Ramos (cell line): ENCODE measurements around the gene MTG1.
"Not testable (repeated sequence)": the region's sequence is repeated elsewhere in the genome, so short reads cannot be mapped to it uniquely, and the experiment has no call there.

Source experiments
- in situ Hi-C: fragments of 300-500 bp; cut with MboI; formaldehyde crosslinking; loops from one replicate; pipeline ENCODE4 v1.14.3; 2022; ENCODE audit warnings: low sequenced_read_pairs; ENCODE audit not compliant: unreplicated experiment

The MTG1 gene

DNA sequence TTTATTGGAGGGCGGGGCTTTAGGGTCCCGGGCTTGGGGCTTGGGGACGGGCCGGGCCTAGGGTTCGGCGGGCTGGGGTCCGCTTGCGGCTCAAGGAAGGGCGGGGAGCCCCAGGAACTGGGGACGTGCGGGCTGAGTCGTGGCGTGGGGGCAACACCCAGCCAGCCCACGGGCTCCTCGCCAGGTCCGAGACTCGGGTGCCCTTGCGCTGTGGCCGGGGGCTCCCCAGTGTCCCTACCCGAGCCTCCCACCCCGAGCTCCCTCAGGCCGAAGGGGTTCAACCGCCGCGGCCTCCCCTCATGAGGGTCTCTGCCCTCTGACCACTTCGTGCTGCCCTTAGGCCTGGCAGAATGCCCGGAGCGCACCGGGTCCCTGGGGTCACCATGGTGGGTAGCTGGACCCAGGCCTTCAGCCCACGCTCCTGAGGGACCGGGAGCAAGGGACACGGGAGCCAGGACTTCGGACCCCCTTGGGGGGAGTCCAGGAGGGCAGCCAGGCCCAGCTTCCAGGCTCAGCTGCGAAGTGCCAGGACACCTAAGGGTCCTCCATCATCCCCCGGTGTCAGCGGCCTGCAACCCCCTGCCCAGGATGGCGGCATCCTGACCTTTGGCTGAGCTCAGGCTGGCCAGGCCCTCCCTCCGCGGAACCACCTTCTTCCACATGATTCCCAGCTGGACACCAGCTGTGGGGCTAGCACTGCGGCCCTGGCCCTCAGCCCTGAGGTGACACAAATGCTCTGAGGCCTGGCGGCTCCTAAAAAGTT is 35.6 kb upstream of the MTG1 start:
- in situ Hi-C loops, result no loop called here

DNA sequence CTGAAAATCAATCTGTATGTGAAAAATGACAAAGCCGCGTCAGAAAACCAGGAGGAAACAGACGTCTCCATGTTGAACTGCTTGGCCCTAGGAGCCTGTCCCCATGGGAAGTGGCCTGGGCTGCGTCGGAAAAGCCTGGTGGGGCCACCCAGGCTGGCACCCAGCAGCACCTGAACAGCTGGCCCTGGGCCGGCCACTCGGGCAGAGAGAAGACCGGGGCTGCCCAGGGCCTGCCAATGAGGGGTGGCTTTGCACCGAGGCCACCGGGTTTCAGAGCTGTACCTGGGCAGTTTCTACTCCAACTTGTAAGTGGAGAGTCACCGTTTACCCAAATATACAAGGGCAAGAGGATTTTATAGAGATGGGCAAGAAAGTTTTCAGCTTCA is 35.0 kb upstream of the MTG1 start:
- in situ Hi-C loops, result no loop called here

DNA sequence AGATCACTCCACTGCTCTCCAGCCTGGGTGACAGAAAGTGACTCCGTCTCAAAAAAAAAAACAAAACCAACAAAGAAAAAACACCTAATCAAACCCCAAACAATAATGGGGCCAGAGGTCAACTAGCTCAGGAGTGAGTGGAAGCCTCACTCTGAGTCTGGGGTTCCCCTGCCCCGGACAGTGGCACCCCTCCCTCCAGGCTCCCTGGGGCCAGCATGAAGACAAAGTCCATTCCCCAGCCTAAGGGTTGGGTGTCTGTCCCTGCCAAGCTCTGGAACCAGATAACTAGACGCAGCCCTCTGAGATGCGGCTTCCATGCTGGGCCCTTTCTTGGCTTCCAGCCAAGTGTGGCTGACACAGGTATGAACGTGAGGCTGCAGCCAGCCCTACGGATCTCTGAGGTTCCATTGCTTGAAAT is 34.4 kb upstream of the MTG1 start:
- in situ Hi-C loops, result no loop called here

DNA sequence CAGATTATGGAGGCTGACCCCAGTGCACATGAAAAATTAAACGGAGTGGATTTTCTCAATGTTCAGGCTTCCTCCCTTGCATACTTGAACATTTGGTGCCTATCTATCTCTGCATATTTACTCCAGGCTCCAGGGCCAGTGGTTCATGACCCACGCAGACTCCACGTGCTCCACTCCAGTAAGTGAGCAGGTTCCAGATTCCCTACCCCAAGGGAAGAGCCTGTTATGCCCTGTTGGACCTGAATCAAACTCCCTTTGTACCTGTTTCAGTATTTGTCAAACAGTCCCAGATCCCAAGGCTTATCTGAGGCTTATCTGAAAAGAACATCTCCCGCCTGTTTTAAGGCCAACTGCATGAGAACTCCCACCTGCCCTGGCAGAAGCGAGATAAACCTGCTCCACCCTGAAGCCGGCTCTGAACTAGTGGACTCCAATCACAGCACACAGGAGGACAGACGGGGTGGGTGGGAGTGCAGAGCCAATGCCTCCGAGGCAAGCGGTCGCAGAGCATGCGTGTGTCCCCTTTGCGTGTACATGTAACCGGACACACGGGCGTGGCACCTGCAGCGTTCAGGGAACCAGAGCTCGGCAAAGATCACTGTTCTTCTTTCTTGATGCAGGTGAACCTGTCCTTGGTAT is 33.9 kb upstream of the MTG1 start:
- in situ Hi-C loops, result no loop called here

DNA sequence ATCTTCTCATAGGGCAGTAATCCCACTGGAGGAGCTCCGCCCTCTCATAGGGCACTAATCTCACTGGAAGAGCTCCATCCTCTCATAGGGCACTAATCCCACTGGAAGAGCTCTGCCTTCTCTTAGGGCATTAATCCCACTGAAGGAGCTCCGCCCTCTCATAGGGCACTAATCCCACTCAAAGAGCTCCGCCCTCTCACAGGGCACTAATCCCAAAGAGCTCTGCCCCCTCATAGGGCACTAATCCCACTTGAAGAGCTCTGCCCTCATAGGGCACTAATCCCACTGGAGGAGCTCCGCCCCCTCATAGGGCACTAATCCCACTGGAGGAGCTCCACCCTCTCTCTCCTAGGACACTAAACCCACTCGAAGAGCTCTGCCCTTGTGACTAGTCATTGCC is 32.7 kb upstream of the MTG1 start:
- in situ Hi-C loops, result no loop called here

DNA sequence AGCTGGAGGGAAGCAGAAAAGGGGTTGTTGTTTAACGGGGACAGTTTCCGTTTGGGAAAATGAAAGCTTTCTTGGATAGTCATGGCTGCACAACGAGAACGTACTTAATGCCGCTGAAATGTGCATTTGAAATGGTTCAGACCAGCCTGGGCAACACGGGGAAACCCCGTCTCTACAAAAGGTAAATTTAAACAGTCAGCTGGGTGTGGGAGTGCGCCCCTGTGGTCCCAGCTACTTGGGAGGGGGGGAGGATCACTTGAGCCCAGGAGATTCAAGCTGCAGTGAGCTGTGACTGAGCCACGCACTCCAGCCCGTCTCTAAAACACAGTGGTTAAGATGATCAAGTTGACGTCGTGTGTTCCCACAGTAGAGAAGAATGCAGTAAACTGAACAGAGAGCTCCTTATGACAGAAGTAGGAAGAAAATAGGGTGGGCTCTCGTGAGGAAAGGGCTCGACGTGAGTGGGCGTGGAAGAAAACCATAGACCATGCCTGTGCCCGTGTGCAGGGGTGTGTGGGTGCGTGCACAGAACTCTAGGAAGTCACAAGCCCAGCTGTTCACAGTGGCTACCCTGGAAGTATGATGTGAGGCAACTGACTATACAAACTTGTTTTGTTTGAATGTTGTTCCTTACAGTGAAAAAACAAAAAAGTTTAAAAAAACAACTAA is 32.0 kb upstream of the MTG1 start:
- in situ Hi-C loops, result no loop called here

DNA sequence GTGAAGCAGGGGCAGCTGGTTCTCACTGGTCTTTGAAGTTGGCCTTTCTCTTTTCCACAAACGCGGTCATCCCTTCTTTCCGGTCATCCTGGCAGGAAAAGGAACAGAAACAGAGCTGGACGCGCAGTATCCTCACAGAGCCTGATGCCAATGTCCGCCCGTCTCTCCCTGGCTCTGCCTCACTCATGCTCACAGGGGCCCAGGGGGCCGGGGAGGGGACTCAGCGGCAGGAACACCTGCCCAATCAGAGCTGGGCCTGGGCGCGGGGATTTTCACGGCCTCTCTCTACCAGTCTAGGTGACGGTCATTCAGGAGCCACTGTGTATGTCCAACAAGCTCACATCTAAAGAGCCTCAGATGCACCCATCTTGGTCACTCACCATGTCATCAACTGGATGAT is 31.1 kb upstream of the MTG1 start:
- in situ Hi-C loops, result no loop called here

DNA sequence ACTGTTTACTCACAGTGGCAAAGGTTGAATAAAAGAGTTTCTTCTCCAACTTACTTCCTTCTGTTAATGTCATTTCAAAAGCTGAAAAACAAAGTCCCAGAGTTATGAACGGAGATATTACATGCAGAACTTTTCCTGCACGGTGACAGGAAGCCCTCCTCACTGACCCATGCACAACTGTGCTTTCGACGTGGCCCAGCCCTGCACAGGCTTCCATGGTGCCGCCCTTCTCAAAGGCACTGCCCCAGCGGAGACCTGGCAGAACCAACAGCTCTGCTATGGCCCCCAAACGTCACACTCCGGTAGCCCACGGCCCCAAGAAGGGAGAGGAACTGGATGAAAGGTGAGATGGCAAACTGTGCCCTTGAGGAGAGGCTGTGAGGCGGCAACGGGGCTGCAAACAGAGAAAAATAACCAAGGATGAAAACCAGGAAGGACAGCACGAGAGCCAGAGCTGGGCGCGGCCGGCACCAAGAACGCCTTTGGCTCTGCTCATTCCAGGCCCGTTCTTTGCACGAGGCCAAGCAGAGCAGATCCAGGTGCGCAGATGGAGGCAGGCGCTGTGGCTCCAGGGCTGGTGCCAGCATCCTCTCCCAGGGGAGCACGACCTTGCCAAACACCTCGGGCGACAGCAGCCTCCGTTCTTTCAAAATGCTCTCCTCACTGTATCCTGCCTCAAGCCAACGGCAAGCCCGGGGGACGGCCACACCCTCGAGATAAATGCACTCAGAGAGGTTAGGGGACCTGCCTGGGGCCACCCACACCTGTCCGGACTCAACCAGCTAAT is 29.1 kb upstream of the MTG1 start:
- in situ Hi-C loops, result no loop called here

DNA sequence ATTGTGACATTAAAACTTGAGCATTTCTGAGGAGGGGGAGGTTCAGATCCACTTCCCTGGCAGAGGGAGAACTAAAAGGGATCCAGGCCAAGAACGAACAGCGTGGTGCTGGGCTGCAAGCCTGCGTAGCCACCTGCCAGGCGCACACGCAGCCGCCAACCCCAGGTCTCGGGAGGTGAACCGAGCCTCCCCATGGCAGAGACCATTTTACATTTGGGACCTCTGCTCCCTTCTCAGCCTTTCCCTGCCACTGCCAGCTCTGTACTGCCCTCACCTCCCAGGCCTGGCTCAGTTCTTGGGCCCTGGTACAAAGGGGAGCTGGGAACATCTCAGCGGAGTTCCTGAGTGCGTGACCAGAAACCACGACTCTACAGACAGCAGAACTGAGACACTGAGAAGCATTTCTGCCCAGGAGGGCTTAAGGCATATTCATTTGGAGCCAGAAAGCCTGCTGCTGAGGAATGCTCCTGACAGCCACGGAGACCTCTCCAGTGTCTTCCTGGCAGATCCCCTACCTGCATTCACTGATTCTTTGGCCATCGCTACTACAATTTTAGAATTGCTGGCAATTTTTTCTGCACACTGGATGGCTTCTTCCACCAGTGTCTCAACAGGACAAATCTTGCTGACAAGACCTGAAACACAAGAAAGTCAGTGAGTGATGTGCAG is 28.4 kb upstream of the MTG1 start:
- in situ Hi-C loops, result no loop called here

DNA sequence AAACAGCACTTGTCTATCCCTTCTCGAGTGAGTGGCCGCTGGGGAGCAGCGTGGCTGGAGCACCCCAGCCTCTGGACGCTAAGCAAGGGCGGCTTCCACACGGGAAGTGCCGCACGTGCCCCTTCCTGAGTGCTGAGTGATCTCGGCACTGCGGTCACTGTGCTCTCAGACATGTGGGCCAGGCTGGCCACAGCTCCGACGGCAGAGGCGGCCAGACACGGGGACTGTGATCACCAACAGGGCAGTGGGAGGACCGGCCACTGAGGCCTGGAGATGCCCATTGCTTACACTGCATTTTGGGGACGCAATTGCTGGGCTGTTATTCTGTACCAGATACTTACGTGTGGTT is 27.9 kb upstream of the MTG1 start:
- in situ Hi-C loops, result no loop called here

DNA sequence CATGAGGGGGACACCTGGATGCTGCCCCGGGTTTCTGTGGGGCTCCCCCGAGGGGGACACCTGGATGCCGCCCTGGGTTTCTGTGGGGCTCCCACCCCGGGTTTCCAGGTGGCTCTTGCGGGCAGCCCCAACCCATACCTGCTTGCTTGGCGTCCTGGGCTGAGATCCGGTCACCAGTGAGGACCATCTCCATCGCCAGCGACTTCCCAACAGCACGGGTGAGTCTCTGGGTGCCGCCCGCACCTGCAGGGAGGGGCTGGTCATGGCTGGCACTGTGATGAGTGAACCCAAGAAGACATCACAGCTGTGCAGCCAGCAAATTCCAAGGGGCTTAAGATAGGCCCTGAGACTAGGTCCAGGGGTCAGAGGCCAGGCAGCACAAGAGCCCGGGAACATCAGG is 27.2 kb upstream of the MTG1 start:
- in situ Hi-C loops, result no loop called here

DNA sequence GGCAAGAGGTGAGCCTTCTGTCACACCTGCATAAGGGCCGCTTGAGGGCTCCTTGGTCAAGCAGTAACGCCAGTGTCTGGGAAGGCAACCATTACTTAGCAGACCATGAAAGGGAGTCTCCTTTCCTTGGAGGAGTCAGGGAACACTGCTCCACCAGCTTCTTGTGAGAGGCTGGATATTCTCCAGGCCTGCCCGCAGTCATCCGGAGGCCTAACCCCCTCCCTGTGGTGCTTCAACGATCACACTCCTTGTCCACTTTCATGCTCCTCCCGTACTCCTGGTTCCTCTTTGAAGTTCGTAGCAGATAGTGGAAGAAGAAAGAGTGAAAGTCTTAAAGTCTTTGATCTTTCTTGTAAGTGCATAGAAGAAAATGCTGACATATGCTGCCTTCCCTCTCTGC is 26.5 kb upstream of the MTG1 start:
- in situ Hi-C loops, result not testable (repeated sequence)

DNA sequence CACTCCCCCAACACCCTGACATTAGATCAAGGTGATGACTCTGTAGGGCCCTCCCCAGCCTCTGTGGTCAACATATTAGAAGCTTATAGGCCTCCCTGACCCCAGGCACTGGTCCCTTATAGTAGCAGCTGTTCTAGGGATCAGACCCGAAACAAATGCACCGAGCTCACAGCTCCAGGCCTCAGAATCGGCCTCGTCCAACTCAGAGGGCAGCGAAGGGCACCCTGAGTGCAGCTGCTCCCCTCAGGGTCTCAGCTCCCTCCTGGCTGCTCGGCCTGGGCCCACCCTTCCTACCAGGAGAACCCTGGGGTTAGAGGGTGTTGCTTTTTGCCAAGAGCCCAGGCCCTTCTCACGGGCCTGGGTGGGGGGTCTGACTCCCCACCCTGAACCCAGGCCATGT is 25.8 kb upstream of the MTG1 start:
- in situ Hi-C loops, result no loop called here

DNA sequence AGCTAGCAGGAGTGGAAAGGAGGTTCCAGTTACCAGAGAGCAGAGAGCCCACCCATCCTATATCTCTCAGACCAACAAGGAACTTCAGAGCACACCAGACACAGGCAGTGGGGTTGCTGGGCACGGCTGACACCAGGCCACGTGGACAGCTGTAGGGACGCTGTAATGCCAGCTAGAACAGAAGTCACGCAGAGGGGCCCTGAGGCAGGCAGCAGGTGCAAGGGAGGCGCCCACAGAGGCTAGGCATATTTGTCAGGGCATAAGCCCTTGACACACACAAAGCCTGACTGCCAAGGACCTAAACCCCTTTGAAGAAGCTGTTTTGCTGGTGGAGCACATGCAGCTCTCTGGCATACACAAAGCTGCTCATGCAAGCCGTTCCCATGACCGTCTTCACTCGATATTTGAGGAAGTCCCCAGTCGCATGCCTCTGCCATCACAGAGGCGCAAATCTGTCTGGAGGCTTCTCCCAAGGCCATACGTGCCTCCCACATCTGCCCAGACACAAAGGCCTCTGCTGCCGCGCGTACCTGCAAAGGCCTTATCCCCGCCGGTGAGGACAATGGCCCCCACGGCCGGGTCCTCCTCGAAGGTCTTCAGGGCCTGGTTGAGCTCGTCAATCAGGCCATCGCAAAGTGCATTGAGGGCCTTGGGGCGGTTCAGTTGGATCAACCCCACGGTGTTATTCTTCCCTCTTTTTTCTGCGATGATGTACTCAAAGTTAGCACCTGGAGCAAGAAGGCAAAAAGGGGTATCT is 23.7 kb upstream of the MTG1 start:
- in situ Hi-C loops, result no loop called here

DNA sequence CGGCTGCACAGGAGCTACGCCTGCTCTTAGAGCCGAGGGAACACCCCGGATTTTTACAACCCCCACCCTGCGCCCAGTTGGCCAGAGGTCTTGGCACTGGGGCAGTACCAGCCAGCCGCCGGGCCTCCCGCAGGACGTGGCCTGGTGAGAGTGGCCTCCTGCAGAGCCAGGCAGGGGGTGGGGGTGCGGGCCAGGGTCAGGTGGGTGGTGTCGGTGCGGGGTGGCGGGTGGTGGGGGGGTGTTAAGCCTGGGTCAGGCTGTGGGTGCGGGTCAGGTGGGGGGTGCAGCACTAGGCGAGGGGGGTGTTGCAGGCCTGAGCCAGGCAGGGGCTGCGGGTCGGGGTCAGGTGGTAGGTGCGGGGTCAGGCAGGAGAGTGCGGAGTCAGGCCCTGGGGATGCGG is 21.4 kb upstream of the MTG1 start:
- in situ Hi-C loops, result no loop called here

DNA sequence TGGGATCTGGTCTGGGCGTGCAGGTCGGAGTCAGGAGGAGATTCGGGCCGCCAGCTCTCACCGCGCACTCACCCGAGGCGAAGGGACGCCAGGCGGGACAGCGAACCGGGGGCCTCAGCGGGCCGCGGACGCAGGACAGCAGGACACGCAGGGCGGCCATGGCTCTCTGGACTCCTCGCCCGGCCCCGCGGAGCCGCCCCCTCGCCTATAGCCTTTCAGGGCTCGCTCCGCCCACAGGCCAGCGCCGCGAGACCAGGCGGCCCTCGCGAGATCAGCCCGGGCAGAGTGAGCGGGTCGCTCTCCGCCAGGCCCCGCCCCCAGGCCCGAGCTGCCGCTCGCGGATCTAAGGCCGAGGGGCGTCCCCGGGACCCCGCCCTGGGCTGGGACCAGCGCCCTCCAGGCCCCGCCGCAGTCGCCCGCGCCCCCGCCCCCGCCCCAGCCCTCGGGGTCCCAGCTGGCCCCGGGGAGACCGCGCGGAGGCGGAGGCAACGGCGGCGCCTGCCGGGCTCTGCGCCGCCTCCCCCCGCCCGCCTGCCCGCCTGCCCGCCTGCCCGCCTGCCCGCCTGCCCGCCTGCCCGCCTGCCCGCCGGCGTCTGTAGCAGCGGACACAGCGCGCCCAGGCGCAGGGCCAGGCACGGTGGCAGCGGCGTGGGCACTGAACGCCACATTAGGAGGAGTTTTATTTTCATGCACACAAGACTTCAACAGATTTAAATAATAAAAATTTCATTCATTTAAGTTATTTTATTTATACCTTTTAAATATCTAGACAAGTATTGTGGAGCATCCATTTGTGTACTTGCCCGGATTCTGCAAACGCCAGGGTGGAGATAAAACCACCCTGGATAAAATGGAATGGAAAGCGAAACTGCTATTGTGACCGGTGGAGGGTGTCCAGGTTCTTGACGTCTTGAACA is 20.5 kb upstream of the MTG1 start, which contains the start of gene ECHS1:
ECHS1 (minus strand) TSS at position 181 of the 917 bp plus-strand sequence; CDS start at position 160, 21 bp downstream.
- in situ Hi-C loops, result no loop called here

DNA sequence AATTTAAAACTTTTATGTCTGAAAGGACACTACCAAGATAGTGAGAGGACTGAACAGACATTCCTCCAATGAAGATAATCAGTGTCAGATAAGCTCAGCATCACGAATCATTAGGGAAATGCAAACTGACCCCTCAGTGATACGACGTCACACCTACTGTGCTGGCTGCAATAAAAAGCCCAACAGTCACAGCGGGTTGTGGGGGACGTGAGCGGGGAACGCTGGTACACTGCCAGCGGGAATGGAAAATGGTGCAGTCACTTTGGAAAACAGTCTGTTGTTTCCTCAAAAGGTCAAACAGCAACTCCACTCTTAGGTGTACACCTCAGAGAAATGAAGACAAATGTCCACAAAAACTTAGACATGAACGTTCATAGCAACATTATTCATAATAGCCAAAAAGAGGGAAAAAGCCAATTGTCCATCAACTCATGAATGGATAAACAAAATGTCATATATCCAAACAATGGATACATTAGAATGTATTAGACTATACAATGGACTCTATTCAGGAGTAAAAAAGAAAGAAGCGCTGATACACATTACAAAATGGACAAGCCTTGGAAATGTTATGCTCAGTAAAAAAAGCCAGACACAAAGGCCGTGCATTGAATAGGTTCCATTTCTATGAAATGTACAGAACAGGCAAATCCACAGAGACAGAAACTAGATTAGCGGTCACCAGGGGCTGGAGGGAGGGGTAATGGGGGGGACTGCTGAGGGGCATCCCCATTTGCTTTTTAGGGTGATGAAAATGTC is 18.4 kb upstream of the MTG1 start:
- in situ Hi-C loops, result no loop called here

DNA sequence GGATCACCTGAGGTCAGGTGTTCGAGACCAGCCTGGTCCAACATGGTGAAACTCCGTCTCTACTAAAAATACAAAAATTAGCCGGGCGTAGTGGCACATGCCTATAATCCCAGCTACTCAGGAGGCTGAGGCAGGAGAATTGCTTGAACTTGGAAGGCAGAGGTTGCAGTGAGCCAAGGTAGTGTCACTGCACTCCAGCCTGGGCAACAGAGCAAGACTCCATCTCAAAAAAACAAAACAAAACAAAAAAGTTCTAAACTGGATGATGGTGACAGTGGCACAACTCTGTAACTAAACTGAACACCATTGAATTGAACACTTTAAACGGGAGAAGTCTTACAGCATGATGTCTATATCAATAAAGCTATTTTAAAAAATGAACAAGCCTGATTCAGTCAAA is 17.8 kb upstream of the MTG1 start:
- in situ Hi-C loops, result not testable (repeated sequence)
